ENCODE measurements around the gene KCNIP4. TPM values are rescaled to one million over a fixed set of nuclear protein-coding genes. Genes with fewer than 3 reads are reported as not detected.

Gene KCNIP4
- total and polyA plus RNA-seq, 2 of the 8 experiments (the other 6 are each of a cell fraction or from before 2014, with no cell fraction given), result 0.06 TPM; not detected in 1

GRCh38 chr4:21522296-21522695 lies 426.3 kb downstream of the KCNIP4 start:
- Histone ChIP-seq H2AK5ac (ENCODE audit: low read depth, low read length) (no peak overlapping the region), H3K4me3 (ENCODE audit: extremely low read depth in 1 of 4, insufficient read depth in 2 of 4, low read depth in 3 of 4, low read length in 4 of 4) (no peak overlapping the region), H2BK5ac (ENCODE audit: low read depth, low read length) (no peak overlapping the region), H2BK20ac (ENCODE audit: low read length) (no peak overlapping the region), H3K4me1 (replicated peaks in 1 of 4; ENCODE audit: control insufficient read depth in 3 of 4, insufficient read depth in 4 of 4, low read length in 3 of 4) (no peaks in the 10 kb centered on the region), H4K91ac (replicated peaks; ENCODE audit: insufficient read length, low read length) (no peak overlapping the region), H2AFZ (ENCODE audit: low read length) (no peak overlapping the region), H3K4me2 (ENCODE audit: insufficient read depth in 1 of 2, low read depth in 2 of 2, low read length in 2 of 2) (no peak overlapping the region), H3K36me3 (ENCODE audit: control insufficient read depth in 2 of 4, insufficient read depth in 4 of 4, low read length in 3 of 4) (no peaks in the 10 kb centered on the region), H3K56ac (replicated peaks; ENCODE audit: insufficient read length, low read depth, low read length) (no peak overlapping the region), H4K5ac (ENCODE audit: insufficient read length, low read depth, low read length) (no peak overlapping the region), H3K27ac (ENCODE audit: low read depth, low read length) (no peak overlapping the region), H4K8ac (ENCODE audit: extremely low read depth, insufficient read depth, low read length) (no peak overlapping the region), H4K20me1 (replicated peaks in 1 of 2; ENCODE audit: control insufficient read depth in 1 of 2, insufficient read depth in 2 of 2, low read length in 2 of 2) (no peaks in the 10 kb centered on the region), H3K79me1 (ENCODE audit: low read depth, low read length) (no peaks in the 10 kb centered on the region), H3K14ac (ENCODE audit: insufficient read length) (no peak overlapping the region), H2BK15ac (ENCODE audit: low read length) (no peak overlapping the region), H2BK12ac (ENCODE audit: low read depth, low read length) (no peak overlapping the region), H2BK120ac (replicated peaks; ENCODE audit: low read depth, low read length) (no peak overlapping the region), H3K9me3 (ENCODE audit: insufficient read depth in 2 of 2, low read depth in 1 of 2, low read length in 1 of 2) (no peaks in the 10 kb centered on the region), H3K23me2 (ENCODE audit: low read depth, low read length) (no peaks in the 10 kb centered on the region), H3K4ac (replicated peaks; ENCODE audit: insufficient read length, low read depth, low read length) (no peak overlapping the region), H3K23ac (ENCODE audit: insufficient read length) (no peak overlapping the region), H3K79me2 (ENCODE audit: control insufficient read depth in 1 of 2, insufficient read depth in 2 of 2, low read length in 2 of 2) (no peaks in the 10 kb centered on the region), H3K27me3 (replicated peaks in 1 of 4; ENCODE audit: control insufficient read depth in 3 of 4, extremely low read depth in 1 of 4, insufficient read depth in 3 of 4, low read length in 3 of 4) (no peaks in the 10 kb centered on the region), H3K18ac (ENCODE audit: extremely low read depth, low read length) (no peak overlapping the region), H3K9ac (replicated peaks in 1 of 4; ENCODE audit: extremely low read depth in 1 of 4, low read depth in 3 of 4, low read length in 3 of 4) (no peak overlapping the region)
- DNase-seq (ENCODE audit: low read depth in 1 of 2, low spot score in 2 of 2), result no peak
- 91% methylated on average over 3 of the region's 3 CpGs; no CpG with 5 or more reads in 1 of the 2 experiments for WGBS, 2 experiments (ENCODE audit: extremely low coverage in 1 of 2, insufficient coverage in 1 of 2, insufficient read length in 1 of 2, insufficient replicate concordance in 2 of 2, low coverage in 1 of 2, low lambda C conversion rate in 2 of 2, missing lambda C conversion rate in 1 of 2)
- no peak for FAIRE-seq
- POLR2A ChIA-PET (ENCODE audit: partially characterized antibody), result no interaction called here
- CTCF ChIA-PET (ENCODE audit: partially characterized antibody), result interaction anchor here (0.6 to 3.2 kb wide), 8 partner anchors 9 to 1269 kb away, joined by 3 to 15 read pairs (median 4); no protein-coding TSS in a partner anchor
- TF ChIP-seq NRF1 (IDR thresholded peaks at IDR 0.05; ENCODE audit: low read depth, low read length), result no peak
- TF ChIP-seq, protein P1, sequence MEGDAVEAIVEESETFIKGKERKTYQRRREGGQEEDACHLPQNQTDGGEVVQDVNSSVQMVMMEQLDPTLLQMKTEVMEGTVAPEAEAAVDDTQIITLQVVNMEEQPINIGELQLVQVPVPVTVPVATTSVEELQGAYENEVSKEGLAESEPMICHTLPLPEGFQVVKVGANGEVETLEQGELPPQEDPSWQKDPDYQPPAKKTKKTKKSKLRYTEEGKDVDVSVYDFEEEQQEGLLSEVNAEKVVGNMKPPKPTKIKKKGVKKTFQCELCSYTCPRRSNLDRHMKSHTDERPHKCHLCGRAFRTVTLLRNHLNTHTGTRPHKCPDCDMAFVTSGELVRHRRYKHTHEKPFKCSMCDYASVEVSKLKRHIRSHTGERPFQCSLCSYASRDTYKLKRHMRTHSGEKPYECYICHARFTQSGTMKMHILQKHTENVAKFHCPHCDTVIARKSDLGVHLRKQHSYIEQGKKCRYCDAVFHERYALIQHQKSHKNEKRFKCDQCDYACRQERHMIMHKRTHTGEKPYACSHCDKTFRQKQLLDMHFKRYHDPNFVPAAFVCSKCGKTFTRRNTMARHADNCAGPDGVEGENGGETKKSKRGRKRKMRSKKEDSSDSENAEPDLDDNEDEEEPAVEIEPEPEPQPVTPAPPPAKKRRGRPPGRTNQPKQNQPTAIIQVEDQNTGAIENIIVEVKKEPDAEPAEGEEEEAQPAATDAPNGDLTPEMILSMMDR (IDR thresholded peaks at IDR 0.05; ENCODE audit: control extremely low read depth in 1 of 3, insufficient read depth in 1 of 3, low read depth in 1 of 3, low read length in 3 of 3), result no peak
- no peak for TF ChIP-seq KDM1A (IDR thresholded peaks at IDR 0.05; ENCODE audit: borderline replicate concordance, low read length)

All from H1 (cell line).